NCI-H524 (cell line): ENCODE data around the gene IFNAR2.
A peak's percentile ranks its signal among the peaks of the same experiment; 100 is the strongest.
"Not testable (repeated sequence)": the region's sequence is repeated elsewhere in the genome, so short reads cannot be mapped to it uniquely, and the experiment has no call there.

Experiments
- DNase-seq, 2 experiments: peaks; one replicate each; lab custom pipeline; 2025; lab: John Stamatoyannopoulos, UW

IFNAR2 gene

DNA sequence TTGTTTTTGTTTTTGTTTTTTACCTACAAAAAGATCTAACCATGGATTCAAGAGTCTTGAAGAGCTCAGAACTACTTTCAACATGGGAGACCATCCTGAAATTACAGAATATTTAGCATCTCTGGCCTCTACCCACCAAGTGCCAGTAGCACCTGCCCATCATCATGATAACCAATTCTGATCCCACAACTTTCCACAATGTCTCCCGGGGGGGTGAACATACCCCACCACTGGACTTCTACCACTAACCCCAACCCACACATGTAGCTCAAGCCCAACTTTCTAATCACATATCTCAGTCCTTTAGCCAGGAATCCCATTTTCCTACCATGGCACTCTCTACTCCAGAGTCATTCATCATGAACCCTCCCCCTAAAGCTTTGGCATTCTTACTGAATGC is 15.7 kb upstream of the IFNAR2 start:
- no peak for DNase-seq

DNA sequence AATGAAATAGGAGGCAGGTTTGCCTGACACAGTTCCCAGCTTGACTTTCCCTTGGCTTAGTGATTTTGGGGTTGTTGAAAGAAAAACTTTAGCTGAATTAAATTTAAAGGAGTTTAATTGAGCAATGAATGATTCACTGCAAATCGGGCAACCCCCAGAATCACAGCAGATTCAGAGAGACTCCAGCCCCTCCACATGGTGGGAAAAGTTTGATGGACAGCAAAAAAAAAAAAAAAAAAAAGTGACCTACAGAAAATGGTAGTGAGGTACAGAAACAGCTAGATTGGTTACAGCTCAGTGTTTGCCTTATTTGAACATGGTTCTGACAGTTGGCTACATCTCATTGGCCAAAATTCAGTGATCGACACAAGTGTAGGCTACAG is 12.6 kb upstream of the IFNAR2 start:
- DNase-seq = no peak

- DNase-seq = no peak
Measured at GRCh38 chr21:33219300-33219699, 10.4 kb upstream of the IFNAR2 start.

GRCh38 chr21:33219954-33220353 is 9.8 kb upstream of the IFNAR2 start:
- no peak for DNase-seq

GRCh38 chr21:33225376-33225775 is 4.4 kb upstream of the IFNAR2 start:
- not testable (repeated sequence) for DNase-seq

- DNase-seq = no peak
Measured at GRCh38 chr21:33228455-33228854, 1.3 kb upstream of the IFNAR2 start.

GRCh38 chr21:33229099-33229783 is 497 bp upstream of the IFNAR2 start:
- DNase-seq = peak; percentile 40 to 64

GRCh38 chr21:33230545-33231324 is 997 bp downstream of the IFNAR2 start:
- DNase-seq = peak; percentile 58 to 71

DNA sequence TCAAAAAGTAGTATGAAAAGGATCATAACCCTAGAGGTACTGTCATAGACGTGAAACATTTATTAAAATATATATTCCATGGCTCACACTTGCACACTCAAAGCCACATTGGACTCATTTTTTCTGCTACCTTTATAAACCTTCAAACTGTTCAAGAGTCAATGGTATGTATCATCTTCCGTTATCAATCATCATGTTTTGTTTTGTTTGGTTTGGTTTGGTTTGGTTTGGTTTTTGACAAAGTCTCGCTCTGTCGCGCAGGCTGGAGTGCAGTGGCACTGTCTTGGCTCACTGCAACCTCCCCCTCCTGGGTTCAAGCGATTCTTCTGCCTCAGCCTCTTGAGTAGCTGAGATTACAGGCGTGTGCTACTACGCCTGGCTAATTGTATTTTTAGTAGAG is 1.8 kb downstream of the IFNAR2 start:
- no peak for DNase-seq

GRCh38 chr21:33232291-33233034 is 2.7 kb downstream of the IFNAR2 start:
- no peak for DNase-seq

DNA sequence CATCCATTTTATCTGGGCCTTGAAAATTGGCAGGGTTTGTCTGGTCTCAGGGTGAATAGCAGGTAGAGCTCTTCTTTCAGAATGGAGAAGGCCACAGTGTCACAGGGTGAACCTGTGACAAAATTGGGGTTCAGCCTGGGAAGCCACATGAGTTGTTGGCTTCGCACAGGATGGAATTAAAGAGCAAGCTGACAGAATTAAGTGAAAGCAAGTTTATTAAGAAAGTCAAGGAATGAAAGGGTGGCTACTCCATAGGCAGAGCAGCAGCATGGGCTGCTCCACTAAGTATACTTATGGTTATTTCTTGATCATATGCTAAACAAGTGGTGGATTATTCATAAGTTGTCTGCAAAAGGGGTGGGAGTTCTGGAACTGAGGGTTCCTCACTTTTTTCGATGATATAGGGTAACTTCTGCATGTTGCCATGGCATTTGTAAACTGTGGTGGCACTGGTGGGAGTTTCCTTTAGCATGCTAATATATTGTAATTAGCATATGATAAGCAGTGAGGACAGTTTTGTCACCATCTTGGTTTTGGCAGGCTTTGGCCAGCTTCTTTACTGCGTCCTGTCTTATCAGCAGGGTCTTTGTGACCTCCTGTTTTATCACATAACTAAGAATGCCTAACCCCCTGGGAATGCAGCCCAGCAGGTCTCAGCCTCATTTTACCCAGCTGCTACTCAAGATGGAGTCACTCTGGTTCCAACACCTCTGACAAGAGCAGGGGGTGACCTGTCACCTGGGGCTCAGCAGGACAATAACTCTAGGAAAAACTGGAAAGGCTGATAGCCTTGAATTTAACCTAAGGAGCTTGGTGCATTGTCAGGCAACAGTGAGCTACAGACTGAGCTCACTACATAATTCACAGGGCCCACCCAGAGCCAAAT is 5.1 kb downstream of the IFNAR2 start:
- no peak for DNase-seq

GRCh38 chr21:33236013-33236686 is 6.4 kb downstream of the IFNAR2 start:
- DNase-seq = no peak

DNA sequence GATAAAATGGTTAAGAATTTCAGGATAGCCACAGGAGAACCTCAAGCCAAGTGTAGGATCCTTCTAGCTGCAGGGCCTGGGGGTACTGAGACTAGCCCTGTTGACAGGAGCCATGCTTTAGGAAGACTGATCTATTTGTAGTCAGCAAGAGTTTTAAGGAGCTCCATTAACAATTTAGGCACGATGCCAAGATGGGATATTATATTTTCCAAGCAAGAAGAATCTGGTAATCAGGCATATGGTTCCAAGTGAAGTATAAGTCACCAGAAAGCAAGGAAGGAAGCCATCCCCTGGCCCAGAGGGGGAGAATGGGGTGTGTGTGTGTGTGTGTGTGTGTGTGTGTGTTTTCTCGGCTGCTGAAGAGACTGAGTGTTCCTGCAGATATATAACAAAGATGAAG is 7.0 kb downstream of the IFNAR2 start:
- DNase-seq = peak in 1 of 2 experiments; percentile 60

DNA sequence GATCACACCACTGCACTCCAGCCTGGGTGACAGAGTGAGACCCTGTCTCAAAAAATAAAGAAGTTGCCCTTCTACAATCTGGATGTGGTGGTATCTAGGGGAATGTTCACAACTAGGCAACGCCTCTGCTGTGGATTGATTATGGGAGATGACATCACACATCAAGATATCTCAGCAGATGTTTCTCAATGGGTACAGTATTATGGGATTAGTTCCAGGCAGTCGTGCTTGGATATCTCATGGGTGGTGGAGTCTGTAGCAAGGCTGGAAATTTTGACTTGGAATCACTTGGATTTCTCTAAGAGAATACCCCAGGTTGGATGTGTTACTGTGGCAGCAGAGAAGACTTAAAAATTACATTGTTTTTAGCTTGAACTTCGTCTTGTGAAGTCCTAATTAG is 7.7 kb downstream of the IFNAR2 start:
- DNase-seq = no peak

DNA sequence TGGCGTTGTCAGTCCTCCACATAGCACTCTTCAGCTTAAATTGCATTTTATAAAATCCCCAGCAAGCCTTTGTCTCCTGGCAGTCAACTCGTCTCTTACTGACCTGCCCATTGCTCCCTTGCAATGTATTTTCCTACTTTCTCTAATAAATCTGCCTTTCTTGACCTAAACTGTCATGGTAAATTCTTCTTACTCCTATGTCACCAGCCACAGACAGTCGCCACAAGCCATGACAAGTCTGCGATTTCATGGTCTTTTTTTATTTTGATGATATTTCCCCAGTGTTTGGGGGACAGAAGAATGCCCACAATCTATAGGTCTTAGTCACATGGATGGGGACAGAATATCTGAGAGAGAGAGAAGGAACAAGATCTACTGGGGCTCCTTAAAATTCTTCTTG is 8.4 kb downstream of the IFNAR2 start:
- DNase-seq = no peak

- no peak for DNase-seq
Measured at GRCh38 chr21:33238565-33239255, 9.0 kb downstream of the IFNAR2 start.

DNA sequence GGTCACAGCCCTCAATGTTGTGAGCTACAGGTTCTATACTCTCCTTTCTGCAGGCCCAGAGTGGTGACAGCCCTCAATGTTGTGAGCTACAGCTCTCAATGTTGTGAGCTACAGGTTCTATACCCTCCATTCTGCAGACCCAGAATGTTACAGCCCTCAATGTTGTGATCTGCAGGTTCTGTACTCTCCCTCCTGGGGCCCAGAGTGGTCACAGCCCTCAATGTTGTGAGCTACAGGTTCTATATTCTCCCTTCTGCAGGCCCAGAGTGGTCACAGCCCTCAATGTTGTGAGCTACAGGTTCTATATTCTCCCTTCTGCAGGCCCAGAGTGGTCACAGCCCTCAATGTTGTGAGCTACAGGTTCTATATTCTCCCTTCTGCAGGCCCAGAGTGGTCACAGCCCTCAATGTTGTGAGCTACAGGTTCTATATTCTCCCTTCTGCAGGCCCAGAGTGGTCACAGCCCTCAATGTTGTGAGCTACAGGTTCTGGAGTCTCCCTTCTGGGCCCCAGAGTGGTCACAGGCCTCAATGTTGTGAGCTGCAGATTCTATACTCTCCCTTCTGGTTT is 9.9 kb downstream of the IFNAR2 start:
- DNase-seq = not testable (repeated sequence)

DNA sequence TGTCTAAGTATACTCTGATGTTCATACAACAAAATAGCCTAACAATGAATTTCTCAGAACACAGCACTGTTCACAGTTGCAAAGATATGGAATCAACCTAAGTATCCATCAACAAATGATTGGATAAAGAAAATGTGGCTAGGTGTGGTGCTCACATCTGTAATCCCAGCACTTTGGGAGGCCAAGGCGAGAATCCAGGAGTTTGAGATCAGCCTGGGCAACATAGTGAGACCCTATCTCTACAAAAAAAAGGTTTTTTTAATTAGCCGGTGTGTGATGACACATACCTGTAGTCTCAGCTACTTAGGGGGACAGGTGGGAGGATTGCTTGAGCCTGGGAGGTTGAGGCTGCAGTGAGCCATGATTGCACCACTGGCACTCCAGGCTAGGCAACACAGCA is 10.7 kb downstream of the IFNAR2 start:
- DNase-seq = no peak

- no peak for DNase-seq
Measured at GRCh38 chr21:33241846-33242245, 12.1 kb downstream of the IFNAR2 start.

GRCh38 chr21:33242846-33243245 is 13.1 kb downstream of the IFNAR2 start:
- DNase-seq = not testable (repeated sequence)
